K562 (cell line): ENCODE data around the gene BLOC1S4. TPM values are rescaled to one million over a fixed set of nuclear protein-coding genes. Genes with fewer than 3 reads are reported as not detected.

Experiments
- CBFB ChIP-seq: sonication (generic); formaldehyde crosslinking; IDR thresholded peaks from 2 replicates; pipeline ENCODE4 v1.4.0; 2020; ENCODE audit warnings: mild to moderate bottlenecking, missing genetic modification reagents
- DDX20 ChIP-seq: fragments of 450-650 bp; IDR thresholded peaks from 2 replicates; pipeline ENCODE4 v1.6.1; 2016; ENCODE audit warnings: missing genetic modification characterization, low read depth, mild to moderate bottlenecking, missing compliant biosample characterization, moderate library complexity
- RBM25 ChIP-seq: fragments of 200-400 bp; formaldehyde crosslinking; IDR thresholded peaks from 2 replicates; pipeline ENCODE4 v1.6.1; 2018; ENCODE audit warnings: low read length, low read depth, moderate library complexity; ENCODE audit not compliant: severe bottlenecking
- TSC22D4 ChIP-seq: fragments of 450-650 bp; IDR thresholded peaks from 2 replicates; pipeline ENCODE4 v1.6.1; 2016; ENCODE audit warnings: missing genetic modification characterization, missing biosample characterization, control low read depth
- ZBTB43 ChIP-seq: sonication (generic); formaldehyde crosslinking; IDR thresholded peaks from 2 replicates; pipeline ENCODE4 v1.8.0; 2023; ENCODE audit warnings: mild to moderate bottlenecking, missing genetic modification reagents
- polyA plus RNA-seq, 8 experiments: library from polyadenylated mRNA; depleted of rRNA in 4 of 8; stranded (reverse) in 5 of 8; unstranded in 3 of 8; fragments of >200 nt; fragmentation: Nextera tagmentation in 2 of 8; fragmentation: Illumina TruSeq in 1 of 8; extraction: Ambion mirVana in 2 of 8; extraction: Trizol in 1 of 8; gene quantifications; 2 replicates each; pipeline versions ENCODE4 v1.2.1 to v1.2.3, GENCODE V29; 2011 to 2014; ENCODE audit warnings: inconsistent platforms in 1 of 8, missing spikeins in 1 of 8
- total RNA-seq, 7 experiments: library from RNA; depleted of rRNA in 6 of 7; stranded (reverse); fragments of >200 nt in 6 of 7; fragmentation: Illumina TruSeq in 2 of 7; extraction: Trizol in 2 of 7; gene quantifications; 2 replicates each; pipeline versions ENCODE4 v1.2.1 to v1.2.3, GENCODE V29; 2011 to 2021; ENCODE audit warnings: low replicate concordance in 1 of 7
- TF ChIP-seq, protein P1 (sequence below): fragments of 250-450 bp; sonication (Bioruptor Pico); IDR thresholded peaks from 2 replicates; pipeline ENCODE4 v1.4.0; 2020; ENCODE audit warnings: mild to moderate bottlenecking, moderate library complexity

The BLOC1S4 gene
- total and polyA plus RNA-seq, 9 of the 15 experiments (the other 6 are each of a cell fraction or from before 2014, with no cell fraction given): 3.1 to 31.6 (median 11.2) TPM

DNA sequence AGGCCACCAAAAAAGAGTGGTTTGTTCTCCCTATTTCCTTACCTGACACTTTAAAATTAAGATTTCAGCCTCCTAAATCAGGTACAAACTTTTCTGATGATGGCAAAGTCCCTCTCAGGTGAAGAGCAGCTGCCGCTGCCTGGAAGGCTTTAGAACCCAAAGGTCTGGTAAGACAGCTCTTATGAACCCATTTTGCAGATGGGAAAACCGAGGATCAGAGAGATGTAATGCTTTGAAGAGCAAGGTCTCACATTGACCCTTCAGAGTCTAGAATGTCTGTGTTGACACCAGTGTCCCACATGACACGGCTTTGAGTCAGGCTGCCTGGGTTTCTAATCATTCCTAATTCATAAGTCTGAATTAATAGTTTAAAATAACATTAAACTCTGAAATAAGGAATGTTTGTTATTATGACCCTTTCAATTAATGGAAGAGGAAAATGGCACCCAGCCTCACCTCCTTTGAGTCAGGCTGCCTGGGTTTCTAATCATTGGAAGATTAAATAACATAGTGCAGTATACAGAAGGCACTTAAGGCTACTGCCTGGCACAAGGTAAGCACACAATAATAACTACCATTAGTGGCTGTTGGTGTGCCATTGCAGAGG, 38.6 kb downstream of the BLOC1S4 start (continued):
- TF ChIP-seq ZBTB43 (CRISPR knock-in tag) (no peak), CBFB (CRISPR knock-in tag) (no peak), DDX20 (tag) (no peak), TSC22D4 (no peak), RBM25 (peak; percentile 99)
- TF ChIP-seq, protein P1, sequence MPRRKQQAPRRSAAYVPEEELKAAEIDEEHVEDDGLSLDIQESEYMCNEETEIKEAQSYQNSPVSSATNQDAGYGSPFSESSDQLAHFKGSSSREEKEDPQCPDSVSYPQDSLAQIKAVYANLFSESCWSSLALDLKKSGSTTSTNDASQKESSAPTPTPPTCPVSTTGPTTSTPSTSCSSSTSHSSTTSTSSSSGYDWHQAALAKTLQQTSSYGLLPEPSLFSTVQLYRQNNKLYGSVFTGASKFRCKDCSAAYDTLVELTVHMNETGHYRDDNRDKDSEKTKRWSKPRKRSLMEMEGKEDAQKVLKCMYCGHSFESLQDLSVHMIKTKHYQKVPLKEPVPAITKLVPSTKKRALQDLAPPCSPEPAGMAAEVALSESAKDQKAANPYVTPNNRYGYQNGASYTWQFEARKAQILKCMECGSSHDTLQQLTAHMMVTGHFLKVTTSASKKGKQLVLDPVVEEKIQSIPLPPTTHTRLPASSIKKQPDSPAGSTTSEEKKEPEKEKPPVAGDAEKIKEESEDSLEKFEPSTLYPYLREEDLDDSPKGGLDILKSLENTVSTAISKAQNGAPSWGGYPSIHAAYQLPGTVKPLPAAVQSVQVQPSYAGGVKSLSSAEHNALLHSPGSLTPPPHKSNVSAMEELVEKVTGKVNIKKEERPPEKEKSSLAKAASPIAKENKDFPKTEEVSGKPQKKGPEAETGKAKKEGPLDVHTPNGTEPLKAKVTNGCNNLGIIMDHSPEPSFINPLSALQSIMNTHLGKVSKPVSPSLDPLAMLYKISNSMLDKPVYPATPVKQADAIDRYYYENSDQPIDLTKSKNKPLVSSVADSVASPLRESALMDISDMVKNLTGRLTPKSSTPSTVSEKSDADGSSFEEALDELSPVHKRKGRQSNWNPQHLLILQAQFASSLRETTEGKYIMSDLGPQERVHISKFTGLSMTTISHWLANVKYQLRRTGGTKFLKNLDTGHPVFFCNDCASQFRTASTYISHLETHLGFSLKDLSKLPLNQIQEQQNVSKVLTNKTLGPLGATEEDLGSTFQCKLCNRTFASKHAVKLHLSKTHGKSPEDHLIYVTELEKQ (CRISPR knock-in tag): no peak
